Activated naive CD8-positive, alpha-beta T cell treated with anti-CD3 and anti-CD28 coated beads, Interleukin-2, amount 50 U/mL, for 24 hours (primary cell): ENCODE data around the gene CIC.

Experiments
- ATAC-seq: fragments of 150-1000 bp; cut with Tn5 transposase; one replicate; pipeline ENCODE4 v1.10.0; 2021
- DNase-seq: peaks from one replicate; pipeline ENCODE4 v3.0.0; 2021
- H3K27ac Mint-ChIP-seq: one replicate; pipeline ENCODE4 v1.8.0; 2021; ENCODE audit warnings: mild to moderate bottlenecking, mixed read lengths
- H3K27me3 Mint-ChIP-seq: one replicate; pipeline ENCODE4 v1.8.0; 2021; ENCODE audit warnings: mixed read lengths
- H3K36me3 Mint-ChIP-seq: one replicate; pipeline ENCODE4 v1.8.0; 2021; ENCODE audit warnings: low read depth, mixed read lengths
- H3K4me1 Mint-ChIP-seq: one replicate; pipeline ENCODE4 v1.8.0; 2021; ENCODE audit warnings: mixed read lengths
- H3K4me3 Mint-ChIP-seq: one replicate; pipeline ENCODE4 v1.8.0; 2021; ENCODE audit warnings: mild to moderate bottlenecking, moderate library complexity, mixed read lengths
- H3K9me3 Mint-ChIP-seq: one replicate; pipeline ENCODE4 v1.8.0; 2021; ENCODE audit warnings: mixed read lengths

Gene CIC

GRCh38 chr19:42275103-42275502, 6.1 kb downstream of the CIC start:
- no peak for DNase-seq
- ATAC-seq = no peak
- Mint-ChIP-seq H3K4me1 (peaks cover 60% of the 10 kb centered on the region), H3K36me3 (peaks cover 8% of the 10 kb centered on the region), H3K27me3 (no peaks in the 10 kb centered on the region), H3K4me3 (no peak overlapping the region), H3K9me3 (no peaks in the 10 kb centered on the region), H3K27ac (peak overlapping the region; percentile 40)

- Mint-ChIP-seq H3K4me3 (no peak overlapping the region), H3K27ac (no peak overlapping the region), H3K9me3 (no peaks in the 10 kb centered on the region), H3K36me3 (peaks cover 8% of the 10 kb centered on the region), H3K4me1 (peaks cover 55% of the 10 kb centered on the region), H3K27me3 (no peaks in the 10 kb centered on the region)
- ATAC-seq (no peak), DNase-seq (no peak)
Observed at GRCh38 chr19:42275517-42275916, 6.5 kb downstream of the CIC start.

DNA sequence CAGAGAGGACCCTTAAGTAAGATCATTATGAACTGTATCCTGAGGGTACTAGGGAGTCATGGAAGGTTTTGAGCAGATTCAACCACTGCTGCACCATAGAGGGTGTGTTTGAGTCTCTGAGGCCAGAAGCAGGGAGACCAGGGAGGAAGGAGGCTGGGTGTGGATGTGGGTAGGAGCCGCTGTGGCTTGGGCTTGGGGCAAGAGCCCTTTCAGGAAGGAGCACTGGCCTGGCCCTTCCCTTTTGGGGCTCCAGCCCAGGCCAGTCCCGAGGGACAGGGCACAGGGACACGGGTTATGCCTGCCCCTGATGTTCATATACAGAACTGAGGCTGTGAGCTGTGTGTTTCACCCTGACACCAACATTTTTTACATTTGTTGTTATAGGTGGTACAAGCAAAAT, 7.2 kb downstream of the CIC start:
- no peaks in the 10 kb centered on the region for H3K27me3 Mint-ChIP-seq

GRCh38 chr19:42276821-42277220, 7.8 kb downstream of the CIC start:
- no peaks in the 10 kb centered on the region for H3K27me3 Mint-ChIP-seq
- no peak overlapping the region for H3K27ac Mint-ChIP-seq
- H3K36me3 Mint-ChIP-seq = peaks cover 8% of the 10 kb centered on the region
- H3K4me1 Mint-ChIP-seq = peaks cover 49% of the 10 kb centered on the region
- H3K9me3 Mint-ChIP-seq = no peaks in the 10 kb centered on the region
- peak; percentile 31 for ATAC-seq
- DNase-seq = peak; percentile 19
- H3K4me3 Mint-ChIP-seq = no peak overlapping the region

More for the DNA sequence above, 7.2 kb downstream of the CIC start:
- Mint-ChIP-seq H3K9me3 (no peaks in the 10 kb centered on the region), H3K36me3 (peaks cover 8% of the 10 kb centered on the region), H3K27ac (peak overlapping the region; percentile 26), H3K4me3 (no peak overlapping the region), H3K4me1 (peaks cover 51% of the 10 kb centered on the region)
- no peak for DNase-seq
- ATAC-seq = no peak

DNA sequence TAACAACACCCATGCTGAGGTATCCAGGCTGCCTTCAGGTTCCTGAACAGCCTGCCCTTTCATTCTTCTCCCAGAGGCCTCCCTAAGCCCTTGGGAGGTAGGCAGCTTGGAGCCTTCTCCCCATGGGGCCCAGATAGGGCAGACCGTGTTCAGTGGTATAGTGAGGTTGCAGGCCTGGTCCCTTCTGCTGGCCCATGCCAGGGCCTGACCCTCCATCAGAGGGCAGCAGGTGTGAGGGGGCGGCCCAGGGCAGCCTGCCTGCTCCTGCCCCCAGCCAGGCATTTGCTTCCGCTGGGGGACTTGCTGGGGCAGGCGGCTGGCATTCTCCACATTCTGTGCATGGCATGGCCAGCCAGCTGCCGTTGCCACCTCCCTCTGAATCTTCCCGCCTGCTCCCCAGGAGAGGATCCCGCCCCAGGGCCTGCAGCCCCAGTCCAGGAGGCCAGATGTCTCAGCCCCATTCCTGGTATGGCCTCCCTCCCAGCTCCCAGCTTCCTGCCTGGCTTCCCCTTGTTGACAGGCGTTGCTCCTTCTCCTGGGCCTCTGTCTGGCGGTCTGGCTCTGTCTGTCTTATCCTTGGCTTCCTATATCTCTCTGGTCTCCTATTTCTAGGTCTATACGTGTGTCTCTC, 8.9 kb downstream of the CIC start:
- Mint-ChIP-seq H3K4me3 (no peak overlapping the region), H3K9me3 (no peaks in the 10 kb centered on the region), H3K36me3 (peaks cover 8% of the 10 kb centered on the region), H3K27ac (no peak overlapping the region), H3K27me3 (no peaks in the 10 kb centered on the region), H3K4me1 (peaks cover 49% of the 10 kb centered on the region)
- DNase-seq (no peak), ATAC-seq (no peak)

- peak overlapping the region; percentile 97 for H3K27ac Mint-ChIP-seq
- no peak for ATAC-seq
- peaks cover 8% of the 10 kb centered on the region for H3K36me3 Mint-ChIP-seq
- no peaks in the 10 kb centered on the region for H3K9me3 Mint-ChIP-seq
- no peaks in the 10 kb centered on the region for H3K27me3 Mint-ChIP-seq
- peak overlapping the region; percentile 91 for H3K4me3 Mint-ChIP-seq
- peaks cover 49% of the 10 kb centered on the region for H3K4me1 Mint-ChIP-seq
- no peak for DNase-seq
Observed at GRCh38 chr19:42278452-42279154, 9.6 kb downstream of the CIC start.

DNA sequence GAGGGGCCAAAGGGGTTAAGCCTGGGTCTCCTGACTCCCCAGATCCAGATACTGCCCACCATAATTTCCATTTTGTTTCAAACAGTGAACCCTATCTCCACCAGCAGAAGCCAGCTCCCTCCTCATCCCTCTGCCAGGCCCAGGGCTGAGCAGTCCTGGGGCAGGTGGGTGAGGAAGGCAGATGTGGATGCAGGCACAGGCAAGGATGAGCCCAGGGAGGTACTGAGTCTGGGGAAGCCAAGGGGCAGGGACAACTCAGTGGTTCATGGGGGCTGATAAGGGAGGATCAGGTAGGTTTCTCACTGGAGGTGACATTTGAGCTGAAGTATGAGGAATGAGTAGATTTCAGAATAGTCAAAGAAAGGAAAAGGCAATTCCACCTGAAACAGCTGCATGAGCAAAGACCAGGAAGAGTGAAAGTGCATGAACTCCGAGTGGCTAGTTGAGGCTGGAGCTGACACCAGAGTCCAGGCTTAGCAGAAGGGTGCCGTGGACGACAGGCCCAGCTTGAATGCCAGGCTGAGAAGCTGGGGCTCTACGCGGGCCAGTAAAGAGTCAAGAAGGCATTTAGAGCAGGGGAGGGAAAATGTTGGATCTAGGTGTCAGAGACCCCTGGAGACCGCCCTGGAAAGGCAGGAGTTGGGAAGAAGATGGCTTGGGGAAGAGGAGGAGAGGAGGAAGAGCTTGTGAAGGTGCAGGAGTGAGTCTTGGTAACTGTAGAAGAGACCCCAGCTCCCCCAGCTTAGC, 10.3 kb downstream of the CIC start:
- DNase-seq (no peak), ATAC-seq (no peak)
- Mint-ChIP-seq H3K9me3 (no peaks in the 10 kb centered on the region), H3K4me3 (peak overlapping the region; percentile 91), H3K27ac (peak overlapping the region; percentile 97), H3K27me3 (no peaks in the 10 kb centered on the region), H3K4me1 (peaks cover 49% of the 10 kb centered on the region), H3K36me3 (peaks cover 8% of the 10 kb centered on the region)

DNA sequence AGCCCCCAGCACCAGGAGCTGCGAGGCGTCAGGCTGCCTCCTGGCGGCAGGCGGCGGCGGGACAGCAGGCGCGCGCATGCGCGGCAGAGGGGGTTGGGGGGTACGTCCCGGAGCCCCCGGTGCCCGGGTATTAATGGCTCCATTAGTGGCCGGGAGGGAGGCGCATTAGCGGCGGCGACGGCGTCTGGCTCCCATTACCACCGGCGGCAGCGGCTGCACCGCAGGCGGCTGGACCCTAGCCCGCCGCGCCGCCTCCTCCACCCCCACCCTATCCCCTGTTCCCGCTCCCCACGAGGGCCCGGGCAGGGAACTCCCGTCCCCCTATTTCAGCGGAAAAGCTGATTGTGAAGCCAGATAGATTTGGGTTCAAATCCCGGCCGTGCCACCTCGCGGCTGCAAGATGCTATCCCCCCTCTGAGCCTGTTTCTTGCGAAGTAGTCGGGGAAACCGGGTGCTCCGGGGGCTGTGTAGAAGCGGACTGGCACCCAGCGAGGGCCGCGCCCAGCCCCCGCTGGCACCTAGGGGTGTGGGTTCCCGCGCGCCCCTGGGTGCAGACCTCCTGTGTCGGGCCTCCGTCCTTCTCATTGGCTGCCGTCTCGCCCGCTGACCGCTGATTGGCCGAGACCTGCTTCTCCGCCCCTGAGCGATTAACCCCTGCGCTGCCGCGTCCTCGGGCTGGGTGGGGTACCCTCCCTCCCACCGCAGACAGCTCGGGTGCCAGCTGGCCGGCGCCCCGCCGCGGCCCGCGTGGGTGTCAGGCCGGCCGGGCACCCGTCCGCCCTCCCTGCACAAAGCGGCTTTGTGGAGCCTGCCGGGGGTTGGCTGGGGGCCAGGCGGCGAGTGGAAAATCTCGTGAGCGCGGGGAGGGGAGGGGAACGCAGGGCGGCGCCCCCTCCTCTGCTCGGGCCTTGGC, 11.1 kb downstream of the CIC start:
- Mint-ChIP-seq H3K27ac (peak overlapping the region; percentile 97), H3K9me3 (no peaks in the 10 kb centered on the region), H3K27me3 (no peaks in the 10 kb centered on the region), H3K36me3 (peaks cover 2% of the 10 kb centered on the region), H3K4me3 (peak overlapping the region; percentile 91), H3K4me1 (peaks cover 47% of the 10 kb centered on the region)
- ATAC-seq = peak; percentile 59
- DNase-seq = peak; percentile 89

GRCh38 chr19:42280815-42281145, 11.7 kb downstream of the CIC start:
- ATAC-seq (no peak), DNase-seq (peak; percentile 46)
- Mint-ChIP-seq H3K9me3 (no peaks in the 10 kb centered on the region), H3K27ac (no peak overlapping the region), H3K36me3 (peaks cover 2% of the 10 kb centered on the region), H3K4me3 (peak overlapping the region; percentile 58), H3K4me1 (peaks cover 50% of the 10 kb centered on the region), H3K27me3 (no peaks in the 10 kb centered on the region)

DNA sequence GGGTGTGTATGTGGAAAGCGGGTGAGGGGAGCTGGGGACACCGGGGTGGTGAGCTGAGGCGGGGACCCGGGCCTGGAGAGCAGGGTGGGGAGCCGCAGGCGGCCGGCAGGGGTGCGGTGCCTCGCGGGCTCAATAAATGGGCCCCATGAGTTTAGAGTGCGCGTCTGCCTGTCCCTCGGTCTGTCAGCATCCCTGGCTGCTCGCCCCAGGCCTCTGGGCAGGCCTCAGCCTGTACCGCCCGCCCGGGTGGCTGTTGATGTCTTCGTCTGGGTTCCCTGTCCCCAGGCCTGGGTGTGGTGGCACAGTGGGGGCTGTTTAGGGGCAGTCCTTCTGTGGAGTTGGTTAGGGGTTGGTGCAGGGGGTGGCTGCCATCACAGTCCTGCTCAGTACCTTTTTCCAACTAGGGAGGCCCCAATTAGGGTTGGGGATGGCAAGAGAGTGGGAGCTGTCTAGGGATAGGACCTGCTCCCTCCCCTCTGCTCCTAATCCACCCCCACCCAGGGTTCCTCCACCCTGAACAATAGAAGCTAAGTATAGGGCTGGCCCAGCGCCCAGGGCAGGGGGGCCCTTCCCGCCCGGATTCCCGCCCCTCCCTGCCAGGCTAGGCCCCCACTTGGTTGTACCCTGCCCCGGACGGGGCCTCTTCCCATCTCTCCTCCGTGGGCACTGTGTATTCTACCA, 12.2 kb downstream of the CIC start:
- peak overlapping the region; percentile 46 for H3K27ac Mint-ChIP-seq
- peaks cover 50% of the 10 kb centered on the region for H3K4me1 Mint-ChIP-seq
- ATAC-seq = no peak
- H3K9me3 Mint-ChIP-seq = no peaks in the 10 kb centered on the region
- peak overlapping the region; percentile 58 for H3K4me3 Mint-ChIP-seq
- no peaks in the 10 kb centered on the region for H3K27me3 Mint-ChIP-seq
- peak; percentile 46 for DNase-seq
- H3K36me3 Mint-ChIP-seq = peaks cover 2% of the 10 kb centered on the region

- Mint-ChIP-seq H3K27ac (no peak overlapping the region), H3K4me1 (peaks cover 43% of the 10 kb centered on the region), H3K36me3 (peaks cover 2% of the 10 kb centered on the region), H3K4me3 (peak overlapping the region; percentile 58), H3K9me3 (no peaks in the 10 kb centered on the region), H3K27me3 (no peaks in the 10 kb centered on the region)
- DNase-seq (peak; percentile 38), ATAC-seq (peak; percentile 7)
Observed at GRCh38 chr19:42281827-42282762, 13.0 kb downstream of the CIC start.

DNA sequence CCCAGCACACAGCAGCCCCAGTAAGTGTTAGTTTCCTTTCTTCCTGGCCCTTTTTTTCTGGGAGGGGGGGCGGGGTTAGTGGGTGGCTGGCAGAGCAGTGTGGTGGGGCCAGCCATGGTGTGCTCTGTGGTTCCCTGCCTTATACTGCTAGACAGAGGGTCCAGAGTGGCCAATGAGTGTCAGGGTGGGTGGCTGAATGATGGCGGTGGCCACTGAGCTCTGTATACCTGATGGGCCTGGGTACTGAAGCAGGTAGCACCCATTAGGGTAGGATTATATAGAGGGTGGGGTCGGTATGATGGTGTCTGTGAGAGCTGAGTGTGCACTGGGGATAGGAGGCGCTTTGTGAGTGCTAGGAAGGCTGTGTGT, 13.8 kb downstream of the CIC start:
- no peak for ATAC-seq
- H3K27ac Mint-ChIP-seq = no peak overlapping the region
- no peaks in the 10 kb centered on the region for H3K27me3 Mint-ChIP-seq
- no peaks in the 10 kb centered on the region for H3K9me3 Mint-ChIP-seq
- peaks cover 6% of the 10 kb centered on the region for H3K36me3 Mint-ChIP-seq
- H3K4me1 Mint-ChIP-seq = peaks cover 38% of the 10 kb centered on the region
- DNase-seq = no peak
- H3K4me3 Mint-ChIP-seq = no peak overlapping the region
